OCI-LY7 (cell line): ENCODE measurements around the gene KCNA1. TPM values are rescaled to one million over a fixed set of nuclear protein-coding genes. Genes with fewer than 3 reads are reported as not detected.

ENCODE experiments used
- BruUV-seq: library from RNA; stranded (reverse); fragments of 400-500 nt; replicated peaks from 2 replicates; lab custom pipeline; 2021; lab: Mats Ljungman, UMichigan
- CTCF ChIA-PET: fragments of 300-600 bp; sonication (Branson Sonifier 250); formaldehyde crosslinking; loops from one replicate; lab custom pipeline; 2022; ENCODE audit warnings: antibody characterized with exemption; ENCODE audit not compliant: unreplicated experiment; lab: Charles Lee
- POLR2A ChIA-PET: fragments of 300-600 bp; sonication (Branson Sonifier 250); formaldehyde crosslinking; loops from one replicate; lab custom pipeline; 2022; ENCODE audit warnings: antibody characterized with exemption; lab: Charles Lee
- DNase-seq: peaks from one replicate; pipeline ENCODE4 v3.0.0-alpha.2; 2015; ENCODE audit warnings: low spot score
- H2AFZ ChIP-seq: fragments of 200-600 bp; sonication (generic), shearing (Covaris generic); 2 replicates; pipeline ENCODE4 v1.6.1; 2014; ENCODE audit warnings: mild to moderate bottlenecking, antibody characterized with exemption, low read length, moderate library complexity
- H3K27ac ChIP-seq: fragments of 200-600 bp; sonication (generic); 2 replicates; pipeline ENCODE4 v1.5.1; 2014; ENCODE audit warnings: mixed run types, low read depth, mild to moderate bottlenecking, moderate library complexity, low read length, inconsistent platforms; ENCODE audit not compliant: poor library complexity, severe bottlenecking
- H3K36me3 ChIP-seq: fragments of 200-600 bp; sonication (generic); 2 replicates; pipeline ENCODE4 v1.6.1; 2014; ENCODE audit warnings: mild to moderate bottlenecking, antibody characterized with exemption, low read length, moderate library complexity, mixed read lengths; ENCODE audit not compliant: insufficient read depth
- H3K4me1 ChIP-seq: fragments of 200-600 bp; sonication (generic); 2 replicates; pipeline ENCODE4 v1.5.1; 2014; ENCODE audit warnings: mild to moderate bottlenecking, low read length; ENCODE audit not compliant: insufficient read depth, poor library complexity, severe bottlenecking
- H3K4me2 ChIP-seq: fragments of 200-600 bp; sonication (generic); 2 replicates; pipeline ENCODE4 v1.6.1; 2014; ENCODE audit warnings: mild to moderate bottlenecking, low read length
- H3K4me3 ChIP-seq: fragments of 200-600 bp; sonication (generic); 2 replicates; pipeline ENCODE4 v1.5.1; 2014; ENCODE audit warnings: mild to moderate bottlenecking, low read depth, low read length; ENCODE audit not compliant: poor library complexity, severe bottlenecking
- H3K79me2 ChIP-seq: fragments of 200-600 bp; sonication (generic); 2 replicates; pipeline ENCODE4 v1.6.1; 2016; ENCODE audit warnings: low read depth, mild to moderate bottlenecking, low read length, moderate library complexity, mixed read lengths; ENCODE audit not compliant: insufficient read depth
- H3K9me2 ChIP-seq: fragments of 200-600 bp; sonication (generic); 2 replicates; pipeline ENCODE4 v1.6.1; 2016; ENCODE audit warnings: mild to moderate bottlenecking, low read length, mixed read lengths; ENCODE audit not compliant: insufficient read depth
- H3K9me3 ChIP-seq: fragments of 200-600 bp; sonication (generic); 2 replicates; pipeline ENCODE4 v1.6.1; 2014; ENCODE audit warnings: mild to moderate bottlenecking, mixed run types, low read length, mixed read lengths
- H4K20me1 ChIP-seq: fragments of 200-600 bp; sonication (generic); 2 replicates; pipeline ENCODE4 v1.6.1; 2014; ENCODE audit warnings: mild to moderate bottlenecking, antibody characterized with exemption, low read length, moderate library complexity, mixed read lengths; ENCODE audit not compliant: insufficient read depth
- CTCF ChIP-seq: fragments of 200-600 bp; sonication (generic); conservative IDR thresholded peaks from 2 replicates; pipeline ENCODE4 v1.5.1; 2014; ENCODE audit warnings: mild to moderate bottlenecking, antibody characterized with exemption, low read length, moderate library complexity, mixed read lengths
- EZH2phosphoT487 ChIP-seq: fragments of 200-600 bp; sonication (generic); IDR thresholded peaks from 2 replicates; pipeline ENCODE4 v1.6.1; 2018; ENCODE audit warnings: low read depth, borderline replicate concordance, mild to moderate bottlenecking, mixed run types, antibody characterized with exemption, low read length, moderate library complexity, mixed read lengths
- intact Hi-C: fragments of 100-400 bp; cut with micrococcal nuclease; formaldehyde crosslinking; loops from one replicate; pipeline ENCODE4 v1.10.0; 2022; ENCODE audit not compliant: unreplicated experiment
- total RNA-seq, 2 experiments: library from RNA; depleted of rRNA in 1 of 2; stranded (reverse); fragments of >200 nt in 1 of 2; shearing (Covaris generic) in 1 of 2; gene quantifications; 2 replicates each; pipeline ENCODE4 v1.2.3, GENCODE V29; 2014 to 2022

KCNA1 gene
- total RNA-seq, 2 experiments from 2014 or later = not detected

- H3K4me1 ChIP-seq = no peaks in the 10 kb centered on the region
- H3K9me3 ChIP-seq = no peaks in the 10 kb centered on the region
- no peak overlapping the region for H3K27ac ChIP-seq
- no peak for DNase-seq
- H3K4me2 ChIP-seq = no peak overlapping the region
- TF ChIP-seq CTCF (no peak), EZH2phosphoT487 (no peak)
- no peaks in the 10 kb centered on the region for H3K9me2 ChIP-seq
- intact Hi-C loops = no loop called here
- H2AFZ ChIP-seq = no peak overlapping the region
- no peaks in the 10 kb centered on the region for H4K20me1 ChIP-seq
- no peaks in the 10 kb centered on the region for H3K36me3 ChIP-seq
- no peak overlapping the region for H3K4me3 ChIP-seq
- no peaks in the 10 kb centered on the region for H3K79me2 ChIP-seq
- POLR2A ChIA-PET = no interaction called here
- BruUV-seq = no TSS peak
- CTCF ChIA-PET = no interaction called here
Observed at GRCh38 chr12:4881266-4882064, 28.2 kb upstream of the KCNA1 start.

- Histone ChIP-seq H3K4me1 (no peaks in the 10 kb centered on the region), H3K79me2 (no peaks in the 10 kb centered on the region), H4K20me1 (no peaks in the 10 kb centered on the region), H3K4me2 (no peak overlapping the region), H3K4me3 (no peak overlapping the region), H2AFZ (no peak overlapping the region), H3K36me3 (no peaks in the 10 kb centered on the region), H3K27ac (no peak overlapping the region), H3K9me3 (no peaks in the 10 kb centered on the region), H3K9me2 (no peaks in the 10 kb centered on the region)
- BruUV-seq = no TSS peak
- ChIA-PET CTCF (no interaction called here), POLR2A (no interaction called here)
- no peak for DNase-seq
- intact Hi-C loops = no loop called here
- no peak for TF ChIP-seq CTCF
- TF ChIP-seq EZH2phosphoT487 = no peak
Observed at GRCh38 chr12:4891866-4892265, 17.8 kb upstream of the KCNA1 start.

- no peak for DNase-seq
- no peaks in the 10 kb centered on the region for H3K36me3 ChIP-seq
- no peaks in the 10 kb centered on the region for H3K9me2 ChIP-seq
- H3K79me2 ChIP-seq = no peaks in the 10 kb centered on the region
- intact Hi-C loops = no loop called here
- H3K4me2 ChIP-seq = no peak overlapping the region
- no peaks in the 10 kb centered on the region for H3K4me1 ChIP-seq
- TF ChIP-seq CTCF (no peak), EZH2phosphoT487 (no peak)
- no peak overlapping the region for H3K27ac ChIP-seq
- H4K20me1 ChIP-seq = no peaks in the 10 kb centered on the region
- H2AFZ ChIP-seq = no peak overlapping the region
- POLR2A ChIA-PET = interaction anchor here (1.0 kb wide), 1 partner anchor 26 kb away, joined by 3 read pairs; no protein-coding TSS in a partner anchor
- H3K9me3 ChIP-seq = no peaks in the 10 kb centered on the region
- no TSS peak for BruUV-seq
- CTCF ChIA-PET = no interaction called here
- no peak overlapping the region for H3K4me3 ChIP-seq
Observed at GRCh38 chr12:4892418-4892817, 17.3 kb upstream of the KCNA1 start.
